Hematopoietic multipotent progenitor cell treated with erythropoietin and hydrocortisone succinate and interleukin-3 and kit ligand, for 4 days (in vitro differentiated cells): Measurements from ENCODE around the gene SSU72.
"Not testable (repeated sequence)": the region's sequence is repeated elsewhere in the genome, so short reads cannot be mapped to it uniquely, and the experiment has no call there.

Experiments
- DNase-seq: peaks from one replicate; pipeline ENCODE4 v3.0.0-alpha.2; 2015

The SSU72 gene

GRCh38 chr1:1594602-1595260 is 20.1 kb upstream of the SSU72 start:
- DNase-seq, result no peak

DNA sequence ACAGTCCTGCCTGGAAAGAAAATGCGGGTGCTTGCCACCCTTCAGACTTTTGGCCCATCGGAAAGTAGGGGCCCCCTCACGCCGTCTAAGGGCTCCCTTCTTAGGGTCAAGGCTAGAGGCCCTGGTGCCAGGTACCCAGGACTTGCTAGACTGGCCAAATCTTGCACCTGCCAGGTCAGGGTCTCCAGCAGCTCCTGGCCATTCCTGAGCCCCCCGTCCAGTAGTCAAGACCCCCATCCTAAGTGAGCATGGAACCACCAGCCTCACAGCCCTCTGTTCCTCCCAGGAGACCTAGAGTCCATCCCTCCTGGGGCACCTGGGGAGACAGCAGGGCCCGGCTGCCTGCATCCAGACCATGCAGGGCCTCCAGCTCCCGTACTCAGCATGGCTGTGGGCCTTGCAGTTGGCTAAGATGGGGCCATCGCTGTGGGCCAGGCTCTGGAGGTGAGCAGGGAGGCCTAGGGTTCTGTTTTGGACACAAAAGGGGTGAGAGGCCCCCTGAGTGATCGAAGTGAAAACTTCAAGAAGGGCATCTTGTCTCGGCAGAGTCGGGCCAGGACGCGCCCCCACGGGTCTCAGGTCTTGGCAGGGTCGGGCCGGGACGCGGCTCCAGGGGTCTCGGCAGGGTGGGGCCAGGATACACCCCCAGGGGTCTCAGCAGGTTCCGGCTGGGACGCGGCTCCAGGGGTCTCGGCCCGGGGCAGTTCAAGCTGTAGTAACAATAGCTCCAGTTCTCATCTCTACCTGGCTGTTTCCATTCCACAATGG is 19.4 kb upstream of the SSU72 start:
- DNase-seq, result no peak

DNA sequence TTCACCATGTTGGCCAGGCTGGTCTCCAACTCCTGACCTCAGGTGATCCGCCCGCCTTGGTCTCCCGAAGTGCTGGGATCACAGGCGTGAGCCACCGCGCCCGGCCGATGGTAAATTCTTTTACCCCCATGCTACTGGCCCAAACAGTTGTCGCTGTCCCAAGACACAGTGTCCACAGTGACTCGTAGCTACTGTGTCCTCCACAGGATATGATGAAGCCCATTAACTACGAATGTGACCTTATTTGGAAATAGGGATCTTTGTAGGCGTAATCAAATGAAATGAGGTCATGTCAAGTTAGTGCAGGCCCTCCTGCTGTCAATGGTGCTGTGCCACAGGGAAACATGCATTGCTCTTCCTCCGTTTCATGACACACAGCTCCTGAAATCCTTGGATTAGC is 16.8 kb upstream of the SSU72 start:
- DNase-seq, result no peak

DNA sequence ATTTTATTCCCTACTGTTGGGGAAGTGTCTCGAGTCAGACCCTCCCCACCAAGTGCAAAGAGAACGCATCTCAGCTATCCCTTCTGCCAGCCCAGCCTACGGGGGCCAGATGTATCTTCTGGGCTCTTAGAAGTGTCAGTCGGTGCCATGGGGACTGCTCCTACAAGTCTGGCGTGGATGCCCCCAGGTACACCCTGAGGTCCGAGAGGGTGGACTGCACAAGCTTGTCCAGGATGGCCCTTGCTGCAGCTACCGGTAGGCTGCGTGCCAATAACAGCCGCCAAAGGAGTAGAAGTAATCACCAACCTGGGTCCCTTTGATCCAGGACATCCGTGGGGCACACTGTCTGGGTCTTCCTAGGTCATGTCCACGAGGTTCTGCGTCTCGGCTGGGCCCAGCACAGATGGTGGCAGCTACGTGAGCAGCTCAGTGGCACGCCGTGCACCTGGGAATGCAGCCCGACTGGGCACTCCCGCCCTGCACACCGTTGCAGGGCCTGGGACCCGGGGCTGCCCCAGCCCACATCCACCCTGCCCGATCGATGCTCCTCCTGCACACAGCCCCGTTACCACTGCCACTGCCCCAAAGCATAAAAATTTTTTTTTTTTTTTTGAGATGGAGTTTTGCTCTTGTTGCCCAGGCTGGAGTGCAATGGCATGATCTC is 8.8 kb upstream of the SSU72 start:
- DNase-seq, result no peak

GRCh38 chr1:1582585-1583346 is 8.1 kb upstream of the SSU72 start:
- no peak for DNase-seq

DNA sequence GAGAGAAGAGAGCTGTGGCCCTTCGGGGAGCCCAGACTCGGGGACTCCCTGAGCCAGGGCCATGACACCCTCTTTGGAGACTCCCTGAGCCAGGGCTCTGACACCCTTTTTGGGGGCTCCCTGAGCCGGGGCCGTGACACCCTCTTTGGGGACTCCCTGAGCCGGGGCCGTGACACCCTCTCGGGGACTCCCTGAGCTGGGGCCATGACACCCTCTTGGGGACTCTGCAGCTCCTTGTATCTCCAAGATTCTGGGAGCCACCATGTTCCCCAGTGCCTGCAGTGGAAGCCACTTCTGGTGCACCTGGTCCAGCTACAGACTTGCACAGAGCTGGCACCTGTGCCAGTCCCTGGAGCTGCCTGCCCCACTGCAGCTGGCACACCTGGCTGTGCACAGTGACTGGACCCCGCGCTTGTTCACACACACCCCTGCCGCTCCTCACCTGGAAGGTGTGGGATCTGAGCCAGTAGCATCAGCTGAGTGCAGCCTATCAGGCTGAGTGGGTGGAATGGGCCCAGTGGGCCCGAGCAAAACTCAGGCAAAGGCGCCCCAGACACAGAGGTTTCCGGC is 3.8 kb upstream of the SSU72 start:
- no peak for DNase-seq

GRCh38 chr1:1577367-1578011 is 2.8 kb upstream of the SSU72 start:
- no peak for DNase-seq

DNA sequence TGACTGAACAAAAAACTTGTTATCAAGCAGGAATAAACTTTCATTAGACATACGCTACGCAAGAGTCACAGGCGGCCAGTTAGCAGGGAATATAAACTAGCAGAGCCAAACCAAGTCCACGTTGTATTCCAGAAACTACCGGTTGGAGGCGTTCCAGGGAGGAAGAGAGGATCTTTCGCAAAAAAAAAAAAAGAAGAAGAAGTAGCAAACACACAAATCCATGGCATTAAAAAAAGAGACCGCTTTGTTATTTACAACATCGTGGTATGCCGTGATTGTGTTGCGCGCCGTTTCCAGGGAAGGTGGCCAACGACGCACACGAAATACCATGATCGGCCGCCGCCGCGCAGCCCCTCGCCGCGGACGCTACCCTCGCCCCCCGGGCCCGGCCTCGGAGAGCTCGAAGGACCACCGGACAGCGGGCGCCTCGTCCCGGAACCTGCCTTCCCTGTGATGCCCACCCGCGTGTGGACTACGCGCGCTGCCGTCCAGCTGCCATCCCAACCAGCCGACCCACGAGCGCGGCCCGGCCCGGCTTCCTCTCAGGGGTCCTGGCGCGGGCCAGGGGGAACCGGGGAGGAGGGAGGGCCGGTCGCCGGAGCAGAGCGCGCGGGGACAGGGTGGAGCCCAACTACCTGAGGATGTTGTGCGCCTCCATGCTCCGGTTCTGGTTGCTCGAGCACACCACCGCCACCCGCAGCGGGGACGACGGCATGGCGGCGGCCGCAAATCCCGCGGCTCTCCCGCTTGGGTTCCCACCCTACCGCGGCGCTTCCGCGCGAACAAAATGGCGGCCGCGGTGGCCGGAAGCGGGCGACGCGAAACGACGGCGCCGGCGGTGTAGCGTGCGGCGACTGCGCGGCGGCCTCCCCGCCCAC is 581 bp downstream of the SSU72 start:
- DNase-seq, result peak; percentile 87

DNA sequence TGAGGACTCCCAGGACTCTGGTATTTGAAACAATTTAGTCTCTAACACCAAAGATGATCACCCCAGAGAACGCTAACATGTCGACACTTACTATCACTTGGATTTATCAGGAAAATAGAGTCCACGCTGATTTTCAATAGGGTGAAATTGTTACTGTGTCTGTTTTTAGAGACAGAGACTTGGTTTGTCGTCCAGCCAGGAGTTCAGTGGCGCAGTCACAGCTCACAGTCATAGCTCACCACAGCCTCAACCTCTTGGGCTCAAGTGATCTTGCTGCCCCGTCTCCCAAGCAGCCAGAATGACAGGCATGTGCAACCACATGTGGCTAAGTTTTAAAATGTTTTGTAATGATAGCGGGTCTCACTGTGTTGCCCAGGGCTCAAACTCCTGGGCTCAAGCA is 5.3 kb downstream of the SSU72 start:
- no peak for DNase-seq

DNA sequence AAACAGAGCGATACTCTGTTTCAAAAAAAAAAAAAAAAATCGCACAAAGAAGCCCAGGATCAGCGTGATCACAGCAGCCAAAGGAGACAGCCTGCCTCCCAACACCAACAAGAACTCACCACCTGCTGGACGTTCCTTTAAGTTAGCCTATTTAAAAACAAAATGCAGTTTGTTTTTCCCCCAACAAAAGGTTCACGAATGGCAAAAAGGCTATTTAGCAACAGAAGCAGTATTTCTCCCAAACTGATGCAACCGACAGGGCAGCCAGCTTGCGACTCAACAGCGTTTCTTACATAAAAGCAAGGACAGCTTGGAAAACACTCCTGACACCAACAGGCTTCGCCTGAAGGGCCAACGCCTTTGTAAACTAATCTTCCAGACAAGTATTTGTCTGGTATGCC is 6.8 kb downstream of the SSU72 start:
- DNase-seq, result no peak

GRCh38 chr1:1567152-1567875 is 7.3 kb downstream of the SSU72 start:
- DNase-seq, result no peak

- DNase-seq, result no peak
Observed at GRCh38 chr1:1565340-1565739, 9.3 kb downstream of the SSU72 start.

DNA sequence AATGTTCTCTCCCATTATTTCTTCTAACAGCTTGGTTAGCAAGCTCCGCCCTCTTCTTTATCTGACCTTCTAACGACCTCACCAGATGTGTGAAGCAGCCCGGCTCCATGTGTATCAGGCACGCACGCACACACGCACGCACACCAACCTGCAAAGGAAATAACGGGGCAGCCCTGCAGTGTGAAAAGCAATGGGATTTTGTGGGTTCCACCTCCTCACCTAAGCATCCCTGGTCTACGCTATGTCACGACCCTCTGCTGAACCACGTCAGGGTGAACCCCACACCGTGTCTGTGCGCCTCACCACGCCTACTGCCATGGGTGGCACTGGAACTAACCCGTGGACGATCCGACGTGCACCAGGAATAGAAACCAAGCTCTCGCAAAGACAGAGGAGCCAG is 10.4 kb downstream of the SSU72 start:
- no peak for DNase-seq

GRCh38 chr1:1563688-1564087 is 11.0 kb downstream of the SSU72 start:
- no peak for DNase-seq

GRCh38 chr1:1562556-1563195 is 12.0 kb downstream of the SSU72 start:
- DNase-seq, result no peak

DNA sequence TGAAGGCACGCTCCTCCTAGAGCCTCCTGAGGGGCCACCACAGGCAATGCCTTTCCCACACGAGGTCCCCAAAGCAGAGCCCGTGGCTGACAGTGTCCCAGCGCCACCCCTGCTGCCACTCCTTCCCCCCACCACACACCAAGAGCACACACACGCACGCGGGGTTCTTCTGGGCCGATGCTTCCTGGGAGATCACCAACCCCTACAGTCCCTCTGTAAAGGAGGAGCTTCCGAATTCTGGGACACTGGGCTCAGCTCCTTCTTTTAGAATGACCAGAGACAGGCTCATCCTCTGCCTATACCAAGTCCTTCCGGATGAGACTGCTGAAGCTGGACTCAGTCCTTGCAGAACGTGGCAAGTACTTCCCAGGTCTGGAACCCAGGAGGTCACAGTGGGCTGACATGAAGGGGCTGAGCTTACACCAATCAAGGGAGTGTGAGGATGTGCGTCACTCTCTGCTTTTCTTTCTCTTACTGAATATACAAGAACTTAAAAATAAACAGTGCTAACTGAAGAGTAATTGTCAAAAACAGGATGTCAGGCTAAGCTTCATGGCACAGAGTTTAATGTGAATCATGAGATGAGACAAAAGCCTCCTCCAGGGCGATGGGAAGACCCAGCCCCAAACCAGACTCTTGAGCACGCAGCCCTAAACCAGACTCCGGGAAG is 12.7 kb downstream of the SSU72 start:
- no peak for DNase-seq

- DNase-seq, result no peak
Observed at GRCh38 chr1:1560178-1560577, 14.5 kb downstream of the SSU72 start.

- no peak for DNase-seq
Observed at GRCh38 chr1:1559066-1559465, 15.6 kb downstream of the SSU72 start.

DNA sequence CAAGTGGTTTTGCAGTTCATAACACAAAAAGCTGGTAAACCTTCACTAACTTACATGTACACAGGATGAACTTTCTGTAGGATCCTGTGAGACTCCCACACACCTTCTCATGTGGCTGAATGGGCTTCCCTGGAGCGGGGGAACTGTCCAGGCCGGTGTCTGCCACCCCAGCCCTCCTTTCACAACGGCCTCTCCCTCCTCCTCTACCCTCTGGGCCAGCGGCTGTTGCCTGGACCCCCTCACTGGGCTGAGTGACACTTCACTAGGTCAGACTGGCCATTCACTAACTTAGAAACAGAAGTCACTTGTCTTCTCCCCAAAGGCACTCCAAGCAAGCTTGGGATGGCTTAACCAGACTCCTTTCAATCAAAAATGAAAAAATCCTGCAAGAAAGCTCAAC is 16.1 kb downstream of the SSU72 start:
- DNase-seq, result no peak

DNA sequence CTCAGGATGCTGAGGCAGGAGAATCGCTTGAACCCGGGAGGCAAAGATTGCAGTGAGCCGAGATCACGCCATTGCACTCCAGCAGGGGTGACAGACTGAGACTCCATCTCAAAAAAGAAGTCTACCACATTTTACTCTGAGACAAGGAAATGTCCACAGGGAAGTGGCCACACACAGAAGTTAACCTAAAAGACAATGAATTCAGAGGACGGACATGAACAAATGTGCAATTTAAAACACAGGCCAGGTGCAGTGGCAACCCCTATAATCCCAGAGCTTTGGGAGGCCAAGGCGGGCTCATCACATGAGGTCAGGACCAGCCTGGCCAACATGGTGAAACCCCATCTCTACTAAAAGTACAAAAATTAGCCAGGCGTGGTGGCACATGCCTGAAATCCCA is 17.0 kb downstream of the SSU72 start:
- DNase-seq, result not testable (repeated sequence)
